Smooth muscle cell (in vitro differentiated cells): Measurements from ENCODE around the gene CTPS1. TPM values are rescaled to one million over a fixed set of nuclear protein-coding genes. Genes with fewer than 3 reads are reported as not detected.

Experiments
- DNase-seq: peaks from one replicate; lab custom pipeline; 2025; ENCODE audit not compliant: unreplicated experiment; lab: John Stamatoyannopoulos, UW
- H2AFZ ChIP-seq: fragments of 200-600 bp; sonication (generic); 2 replicates; pipeline ENCODE4 v1.6.0; 2016; ENCODE audit warnings: antibody characterized with exemption, low read depth, mild to moderate bottlenecking
- H3F3A ChIP-seq: fragments of 200-600 bp; sonication (generic); 2 replicates; pipeline ENCODE4 v1.6.0; 2017; ENCODE audit warnings: antibody characterized with exemption, low read depth
- H3K27ac ChIP-seq: fragments of 200-600 bp; sonication (generic); 2 replicates; pipeline ENCODE4 v1.5.1; 2016; ENCODE audit warnings: low read depth, mild to moderate bottlenecking
- H3K27me3 ChIP-seq: fragments of 200-600 bp; sonication (generic); 2 replicates; pipeline ENCODE4 v1.6.1; 2016; ENCODE audit warnings: low read depth, mild to moderate bottlenecking
- H3K36me3 ChIP-seq: fragments of 200-600 bp; sonication (generic); 2 replicates; pipeline ENCODE4 v1.5.1; 2016; ENCODE audit warnings: low read depth
- H3K4me1 ChIP-seq: fragments of 200-600 bp; sonication (generic); 2 replicates; pipeline ENCODE4 v1.5.1; 2016; ENCODE audit warnings: low read depth
- H3K4me2 ChIP-seq: fragments of 200-600 bp; sonication (generic); 2 replicates; pipeline ENCODE4 v1.6.0; 2016; ENCODE audit warnings: mild to moderate bottlenecking
- H3K4me3 ChIP-seq: fragments of 200-600 bp; sonication (generic); 2 replicates; pipeline ENCODE4 v1.5.1; 2016; ENCODE audit warnings: mild to moderate bottlenecking
- H3K79me2 ChIP-seq: fragments of 200-600 bp; sonication (generic); 2 replicates; pipeline ENCODE4 v1.6.0; 2016; ENCODE audit warnings: low read depth, mild to moderate bottlenecking
- H3K9ac ChIP-seq: fragments of 200-600 bp; sonication (generic); 2 replicates; pipeline ENCODE4 v1.6.0; 2016; ENCODE audit warnings: low read depth
- H3K9me3 ChIP-seq: fragments of 200-600 bp; sonication (generic); replicated peaks from 2 replicates; pipeline ENCODE4 v1.5.1; 2016; ENCODE audit warnings: low read depth
- H4K20me1 ChIP-seq: fragments of 200-600 bp; sonication (generic); 2 replicates; pipeline ENCODE4 v1.6.0; 2016; ENCODE audit warnings: low read depth
- CTCF ChIP-seq: fragments of 200-600 bp; sonication (generic); IDR thresholded peaks from 2 replicates; pipeline ENCODE4 v1.5.1; 2017; ENCODE audit warnings: borderline replicate concordance, mild to moderate bottlenecking, antibody characterized with exemption; ENCODE audit not compliant: insufficient read depth, poor library complexity, severe bottlenecking
- WGBS: methylation state at CpG from one replicate; pipeline ENCODE4 v1.1.7; 2016; ENCODE audit warnings: low lambda C conversion rate; 5-methylcytosine and 5-hydroxymethylcytosine counted together
- polyA plus RNA-seq: library from polyadenylated mRNA; unstranded; fragments of >200 nt; fragmentation: Nextera tagmentation; extraction: Ambion mirVana; gene quantifications from 2 replicates; pipeline ENCODE4 v1.2.1, GENCODE V29; 2016
- total RNA-seq: library from RNA; depleted of rRNA; stranded (reverse); fragments of >200 nt; gene quantifications from 2 replicates; pipeline ENCODE4 v1.2.3, GENCODE V29; 2014

Gene CTPS1
- total and polyA plus RNA-seq, 2 experiments from 2014 or later, result 20.9 to 24.4 TPM

DNA sequence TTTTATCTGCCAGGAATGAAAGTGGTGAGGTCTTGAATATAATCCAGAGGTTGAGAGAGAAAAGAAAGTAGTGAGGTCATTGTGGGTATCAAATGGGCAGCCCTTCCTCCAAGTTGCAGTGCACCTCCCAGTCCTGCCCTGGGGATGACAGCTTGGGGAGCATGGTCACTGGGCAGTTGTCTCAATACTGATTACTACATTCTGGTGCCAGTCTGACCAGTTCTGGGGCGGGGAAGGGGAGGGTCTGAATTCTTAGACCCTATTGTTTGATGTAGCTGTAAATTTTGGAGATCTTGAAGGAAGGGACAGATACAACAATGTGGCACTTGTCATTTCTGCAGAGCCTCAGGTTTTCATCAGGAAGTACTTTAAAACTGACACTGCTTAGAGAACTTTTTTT lies 30.8 kb downstream of the CTPS1 start:
- TF ChIP-seq CTCF, result no peak
- H2AFZ ChIP-seq, result no peak overlapping the region
- WGBS, result 94% methylated on average over 1 of the region's 1 CpG

DNA sequence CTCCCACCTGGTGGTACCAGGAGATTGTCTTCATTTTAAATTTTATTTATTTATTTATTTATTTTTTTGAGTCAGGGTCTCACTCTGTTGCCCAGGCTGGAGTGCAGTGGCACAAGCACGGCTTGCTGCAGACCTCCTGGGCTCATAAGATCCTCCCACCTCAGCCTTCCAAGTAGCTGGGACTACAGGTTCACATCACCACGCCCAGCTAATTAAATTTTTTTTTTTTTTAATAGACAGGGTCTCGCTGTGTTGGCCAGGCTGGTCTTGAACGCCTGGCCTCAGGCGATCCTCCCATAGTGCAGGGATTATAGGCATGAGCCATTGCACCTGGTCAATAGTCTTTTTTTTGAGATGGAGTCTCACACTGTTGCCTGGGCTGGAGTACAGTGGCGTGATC lies 33.5 kb downstream of the CTPS1 start:
- Histone ChIP-seq H3K27ac (no peak overlapping the region), H3K79me2 (no peaks in the 10 kb centered on the region), H3K36me3 (peaks cover 13% of the 10 kb centered on the region), H4K20me1 (peaks cover 14% of the 10 kb centered on the region), H3K4me3 (no peak overlapping the region), H3K9me3 (no peaks in the 10 kb centered on the region), H3K4me2 (no peak overlapping the region), H3K4me1 (no peaks in the 10 kb centered on the region), H2AFZ (no peak overlapping the region), H3K27me3 (no peaks in the 10 kb centered on the region), H3K9ac (no peak overlapping the region), H3F3A (no peaks in the 10 kb centered on the region)
- 96% methylated on average over 6 of the region's 6 CpGs for WGBS
- no peak for DNase-seq
- TF ChIP-seq CTCF, result no peak

More for the DNA sequence above, 30.8 kb downstream of the CTPS1 start:
- Histone ChIP-seq H3K79me2 (no peaks in the 10 kb centered on the region), H3K36me3 (peaks cover 13% of the 10 kb centered on the region), H3K27me3 (no peaks in the 10 kb centered on the region), H3K9ac (no peak overlapping the region), H3K4me3 (no peak overlapping the region), H3K9me3 (no peaks in the 10 kb centered on the region), H3K4me2 (no peak overlapping the region), H4K20me1 (peaks cover 26% of the 10 kb centered on the region), H3F3A (no peaks in the 10 kb centered on the region), H3K27ac (no peak overlapping the region), H3K4me1 (no peaks in the 10 kb centered on the region)
- DNase-seq, result no peak

- Histone ChIP-seq H3K4me1 (no peaks in the 10 kb centered on the region), H3K4me3 (no peak overlapping the region), H3K27ac (no peak overlapping the region), H3K36me3 (peaks cover 13% of the 10 kb centered on the region), H3K79me2 (no peaks in the 10 kb centered on the region), H3F3A (no peaks in the 10 kb centered on the region), H2AFZ (no peak overlapping the region), H4K20me1 (peaks cover 12% of the 10 kb centered on the region), H3K9me3 (no peaks in the 10 kb centered on the region), H3K27me3 (no peaks in the 10 kb centered on the region), H3K9ac (no peak overlapping the region), H3K4me2 (no peak overlapping the region)
- DNase-seq, result no peak
- 87% methylated on average over 7 of the region's 7 CpGs for WGBS
- no peak for TF ChIP-seq CTCF
Observed at GRCh38 chr1:41013796-41014195, 34.3 kb downstream of the CTPS1 start.

GRCh38 chr1:41014871-41015270 lies 35.4 kb downstream of the CTPS1 start:
- peaks cover 12% of the 10 kb centered on the region for H4K20me1 ChIP-seq
- no peak for TF ChIP-seq CTCF
- no peak overlapping the region for H3K9ac ChIP-seq
- 84% methylated on average over 8 of the region's 8 CpGs for WGBS
- H3K27me3 ChIP-seq, result no peaks in the 10 kb centered on the region
- H2AFZ ChIP-seq, result no peak overlapping the region
- no peaks in the 10 kb centered on the region for H3K4me1 ChIP-seq
- H3K4me2 ChIP-seq, result no peak overlapping the region
- no peak overlapping the region for H3K27ac ChIP-seq
- H3K79me2 ChIP-seq, result no peaks in the 10 kb centered on the region
- no peaks in the 10 kb centered on the region for H3K9me3 ChIP-seq
- no peaks in the 10 kb centered on the region for H3F3A ChIP-seq
- no peak overlapping the region for H3K4me3 ChIP-seq
- no peak for DNase-seq
- peaks cover 2% of the 10 kb centered on the region for H3K36me3 ChIP-seq
